ENCODE measurements around the gene MGRN1. TPM values are rescaled to one million over a fixed set of nuclear protein-coding genes. Genes with fewer than 3 reads are reported as not detected.

MGRN1 gene
- total RNA-seq (2014; rRNA removed) = 25.5 and 26.6 TPM in 2 replicates
- polyA plus RNA-seq (2012) = 26.1 TPM

- DNase-seq (ENCODE audit: low read depth) = peak; percentile 96
Measured at GRCh38 chr16:4624015-4624826, at the start of gene MGRN1. Gene MGRN1, plus strand, starts transcription at chr16:4624826. Its CDS starts 135 bp downstream, at chr16:4624961.

GRCh38 chr16:4574919-4575705 lies 49.5 kb upstream of the MGRN1 start:
- DNase-seq (ENCODE audit: low read depth) = no peak

GRCh38 chr16:4576008-4576407 lies 48.6 kb upstream of the MGRN1 start:
- DNase-seq (ENCODE audit: low read depth) = no peak

- DNase-seq (ENCODE audit: low read depth) = no peak
Measured at GRCh38 chr16:4578961-4579530, 45.6 kb upstream of the MGRN1 start.

DNA sequence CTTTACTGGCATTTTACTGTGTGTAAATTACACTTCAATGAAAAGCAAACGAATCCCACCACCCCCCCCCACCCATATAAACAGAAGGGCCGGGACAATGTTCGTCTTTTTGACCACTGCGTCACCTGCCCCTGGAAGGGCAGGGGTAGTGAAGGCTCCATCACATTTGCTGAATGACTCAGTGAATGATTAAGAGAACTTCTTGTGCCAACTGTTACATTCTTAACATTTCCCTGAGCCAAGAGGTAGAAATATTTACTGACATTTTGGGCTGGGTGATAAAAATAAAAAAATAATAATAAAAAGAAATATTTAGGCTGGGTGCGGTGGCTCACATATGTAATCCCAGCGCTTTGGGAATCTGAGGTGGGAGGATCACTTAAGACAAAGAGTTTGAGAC lies 44.4 kb upstream of the MGRN1 start:
- DNase-seq (ENCODE audit: low read depth) = peak; percentile 71

- no peak for DNase-seq (ENCODE audit: low read depth)
Measured at GRCh38 chr16:4583906-4584305, 40.7 kb upstream of the MGRN1 start.

GRCh38 chr16:4586291-4586690 lies 38.3 kb upstream of the MGRN1 start:
- peak; percentile 28 for DNase-seq (ENCODE audit: low read depth)

DNA sequence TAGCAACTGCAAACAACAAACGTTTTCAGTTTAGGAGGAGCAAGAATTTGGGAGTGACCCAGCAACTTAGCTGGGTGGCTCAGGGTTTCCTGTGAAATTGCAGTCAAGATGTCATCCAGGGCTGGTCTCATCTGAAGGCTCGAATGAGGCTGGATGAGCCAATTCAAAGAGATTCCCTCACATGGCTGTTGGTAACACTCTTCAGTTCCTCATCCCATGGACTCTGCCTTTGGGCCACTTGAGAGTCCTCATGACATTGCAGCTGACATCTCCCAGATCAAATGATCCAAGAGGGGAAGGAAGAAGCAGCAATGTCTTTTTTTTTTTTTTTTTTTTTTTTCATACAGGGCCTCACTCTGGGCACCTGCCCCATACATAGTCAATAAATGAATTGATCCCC lies 36.2 kb upstream of the MGRN1 start:
- DNase-seq (ENCODE audit: low read depth) = no peak

- DNase-seq (ENCODE audit: low read depth) = no peak
Measured at GRCh38 chr16:4588961-4589360, 35.7 kb upstream of the MGRN1 start.

- DNase-seq (ENCODE audit: low read depth) = no peak
Measured at GRCh38 chr16:4591191-4591590, 33.4 kb upstream of the MGRN1 start.

GRCh38 chr16:4591706-4592470 lies 32.7 kb upstream of the MGRN1 start:
- DNase-seq (ENCODE audit: low read depth) = no peak

DNA sequence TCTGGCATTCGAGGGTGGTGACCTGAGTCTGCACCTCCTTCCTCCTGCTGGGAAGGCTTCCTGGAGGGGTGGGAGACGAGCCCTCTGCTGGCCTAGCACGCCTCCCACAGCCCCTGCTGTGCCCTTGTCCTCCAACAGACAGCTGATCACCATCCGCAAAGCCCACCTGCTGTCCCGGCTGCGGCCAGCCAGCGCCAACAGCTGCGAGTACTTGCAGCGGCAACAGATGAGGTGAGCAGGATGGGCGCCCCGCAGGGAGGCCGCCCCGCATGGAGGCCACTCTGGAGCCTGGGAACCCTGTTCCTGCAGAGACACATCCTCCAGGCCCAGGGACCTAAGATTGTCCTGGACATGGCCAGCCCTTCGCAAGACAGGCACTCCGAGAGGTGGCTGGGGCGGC lies 31.5 kb upstream of the MGRN1 start:
- no peak for DNase-seq (ENCODE audit: low read depth)

DNA sequence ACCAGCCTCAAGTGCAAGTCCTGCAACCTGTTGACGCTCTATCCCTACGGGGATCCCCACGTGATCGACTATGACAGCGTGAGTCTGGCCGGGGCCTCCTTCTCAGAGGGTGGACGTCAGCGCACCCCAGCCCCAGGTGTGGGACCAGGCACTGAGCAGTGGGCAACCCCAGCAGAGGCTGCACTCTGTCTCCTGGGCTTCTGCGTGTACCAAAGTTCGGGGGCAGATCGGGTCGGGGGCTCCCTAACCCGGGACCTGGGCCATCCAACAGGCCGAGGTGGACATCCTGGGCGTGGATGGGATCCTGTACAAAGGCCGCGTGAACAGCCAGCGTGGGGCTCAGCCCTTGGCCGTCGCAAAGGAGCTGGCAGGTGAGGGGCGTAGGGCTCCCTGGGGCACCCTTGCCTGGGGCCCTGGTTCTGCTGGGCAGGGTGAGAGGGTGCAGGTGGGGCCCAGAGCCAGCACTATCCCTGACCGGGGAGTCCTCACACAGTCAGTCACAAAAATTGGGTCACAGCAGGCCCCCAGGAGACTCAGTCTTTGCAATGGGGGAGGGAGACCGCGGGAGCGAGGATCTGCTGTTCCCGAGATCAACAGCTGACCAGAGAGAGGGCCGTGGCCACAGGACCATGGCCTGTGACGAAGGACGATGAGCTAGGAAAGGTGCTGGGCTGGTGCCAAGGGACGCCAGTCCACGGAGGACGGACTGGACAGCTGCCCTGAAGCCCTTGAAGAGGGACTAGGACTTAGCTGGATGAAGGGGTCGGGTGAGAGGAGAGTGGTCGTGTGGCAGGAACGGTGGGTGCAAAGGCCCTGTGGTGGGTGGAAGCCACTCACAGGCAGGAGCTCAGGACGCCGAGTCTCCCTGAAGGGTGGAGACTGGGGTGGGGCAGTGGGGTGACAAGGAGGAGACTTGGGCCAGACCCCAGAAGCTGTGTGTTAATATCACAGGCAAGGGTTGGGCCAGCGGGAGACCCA lies 29.9 kb upstream of the MGRN1 start:
- DNase-seq (ENCODE audit: low read depth) = no peak

GRCh38 chr16:4597174-4597573 lies 27.5 kb upstream of the MGRN1 start:
- DNase-seq (ENCODE audit: low read depth) = no peak

- no peak for DNase-seq (ENCODE audit: low read depth)
Measured at GRCh38 chr16:4599037-4599436, 25.6 kb upstream of the MGRN1 start.

- DNase-seq (ENCODE audit: low read depth) = no peak
Measured at GRCh38 chr16:4599545-4599944, 25.1 kb upstream of the MGRN1 start.

DNA sequence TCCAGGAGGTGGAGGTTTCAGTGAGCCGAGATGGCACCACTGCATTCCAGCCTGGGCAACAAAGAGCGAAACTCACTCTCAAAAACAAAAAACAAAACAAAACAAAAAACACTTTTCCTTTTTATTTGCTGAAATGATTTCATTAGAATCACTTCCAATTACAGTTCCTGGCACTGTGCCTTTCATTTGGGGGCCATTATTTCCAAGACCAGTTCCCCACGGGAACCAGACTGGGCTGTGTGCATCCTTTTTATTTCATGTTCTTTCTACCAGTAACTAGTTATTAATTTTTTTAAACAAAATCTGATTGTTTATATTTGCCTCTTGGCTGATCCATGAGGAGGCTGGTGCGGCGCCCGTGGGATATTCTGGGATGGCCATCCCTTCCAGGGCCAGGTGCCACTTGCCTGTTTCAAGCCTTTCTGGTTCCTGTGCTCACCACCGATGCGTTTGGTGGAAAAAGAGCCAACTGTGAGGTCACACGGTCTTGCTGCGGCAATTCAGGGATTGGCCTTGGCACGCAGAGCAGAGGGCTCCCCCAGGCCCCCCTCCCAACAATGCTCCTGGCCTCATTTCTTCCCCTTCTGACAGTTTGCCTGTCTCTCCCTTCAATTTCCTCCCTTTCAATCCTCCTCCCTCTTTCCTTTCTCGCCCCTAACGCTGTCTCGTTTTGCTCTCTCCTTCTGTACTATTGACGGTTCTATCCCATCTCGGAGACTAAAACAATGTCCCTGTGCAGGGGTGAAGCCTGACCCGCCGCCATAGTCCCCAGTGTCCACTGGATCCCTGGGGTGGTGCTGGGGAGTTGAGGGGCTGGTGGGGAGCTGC lies 23.4 kb upstream of the MGRN1 start:
- DNase-seq (ENCODE audit: low read depth) = no peak

GRCh38 chr16:4601864-4602186 lies 22.8 kb upstream of the MGRN1 start:
- DNase-seq (ENCODE audit: low read depth) = no peak

DNA sequence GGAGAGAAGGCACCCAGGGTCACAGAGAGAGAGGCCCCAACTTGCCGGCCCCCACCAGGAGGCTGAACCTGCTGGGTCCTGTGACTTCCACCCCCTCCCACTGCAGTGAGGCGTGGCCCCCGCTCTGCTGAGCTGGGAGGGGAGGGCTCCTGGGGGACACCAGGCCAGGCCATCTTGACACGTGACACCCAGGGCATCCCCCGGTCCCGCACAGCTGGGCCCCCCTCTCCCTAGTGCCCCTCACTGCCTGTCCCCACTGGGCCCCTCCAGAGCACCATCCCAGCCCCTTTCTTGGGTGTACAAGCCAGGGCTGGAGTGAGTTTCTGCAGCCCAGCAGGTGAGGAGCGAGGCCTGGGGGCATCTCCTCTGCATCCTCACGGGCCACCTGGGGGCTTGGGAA lies 22.3 kb upstream of the MGRN1 start:
- no peak for DNase-seq (ENCODE audit: low read depth)

All from LHCN-M2 (cell line).